ENCODE measurements around the gene LIMS2.

The LIMS2 gene

GRCh38 chr2:127634626-127635379, 40.5 kb downstream of the LIMS2 start:
- Histone ChIP-seq H3K4me1 (ENCODE audit: control insufficient read depth, insufficient read depth, low read length) (peaks cover 29% of the 10 kb centered on the region), H3K4me3 (ENCODE audit: low read depth, low read length) (no peak overlapping the region), H3K27me3 (ENCODE audit: control insufficient read depth, insufficient read depth, low read length) (no peaks in the 10 kb centered on the region), H3K9me3 (ENCODE audit: control insufficient read depth, insufficient read depth, low read depth, low read length) (no peaks in the 10 kb centered on the region), H3K27ac (ENCODE audit: low read depth, low read length) (no peak overlapping the region), H3K9ac (ENCODE audit: low read length) (no peak overlapping the region), H3K36me3 (ENCODE audit: control insufficient read depth, insufficient read depth, low read length) (no peaks in the 10 kb centered on the region)

- H3K27me3 ChIP-seq (ENCODE audit: control insufficient read depth, insufficient read depth, low read length), result no peaks in the 10 kb centered on the region
- no peak overlapping the region for H3K27ac ChIP-seq (ENCODE audit: low read depth, low read length)
- no peak overlapping the region for H3K9ac ChIP-seq (ENCODE audit: low read length)
- no peaks in the 10 kb centered on the region for H3K36me3 ChIP-seq (ENCODE audit: control insufficient read depth, insufficient read depth, low read length)
- H3K4me1 ChIP-seq (ENCODE audit: control insufficient read depth, insufficient read depth, low read length), result peaks cover 28% of the 10 kb centered on the region
- H3K9me3 ChIP-seq (ENCODE audit: control insufficient read depth, insufficient read depth, low read depth, low read length), result no peaks in the 10 kb centered on the region
- H3K4me3 ChIP-seq (ENCODE audit: low read depth, low read length), result no peak overlapping the region
Observed at GRCh38 chr2:127634066-127634617, 41.2 kb downstream of the LIMS2 start.

- H3K27ac ChIP-seq (ENCODE audit: low read depth, low read length), result no peak overlapping the region
- H3K4me3 ChIP-seq (ENCODE audit: low read depth, low read length), result no peak overlapping the region
- H3K36me3 ChIP-seq (ENCODE audit: control insufficient read depth, insufficient read depth, low read length), result no peaks in the 10 kb centered on the region
- H3K9ac ChIP-seq (ENCODE audit: low read length), result no peak overlapping the region
- H3K4me1 ChIP-seq (ENCODE audit: control insufficient read depth, insufficient read depth, low read length), result peaks cover 23% of the 10 kb centered on the region
- H3K27me3 ChIP-seq (ENCODE audit: control insufficient read depth, insufficient read depth, low read length), result no peaks in the 10 kb centered on the region
- no peaks in the 10 kb centered on the region for H3K9me3 ChIP-seq (ENCODE audit: control insufficient read depth, insufficient read depth, low read depth, low read length)
Observed at GRCh38 chr2:127633556-127634065, 41.7 kb downstream of the LIMS2 start.

- Histone ChIP-seq H3K4me1 (ENCODE audit: control insufficient read depth, insufficient read depth, low read length) (peaks cover 15% of the 10 kb centered on the region), H3K27me3 (ENCODE audit: control insufficient read depth, insufficient read depth, low read length) (no peaks in the 10 kb centered on the region), H3K4me3 (ENCODE audit: low read depth, low read length) (no peak overlapping the region), H3K27ac (ENCODE audit: low read depth, low read length) (no peak overlapping the region), H3K9me3 (ENCODE audit: control insufficient read depth, insufficient read depth, low read depth, low read length) (no peaks in the 10 kb centered on the region), H3K36me3 (ENCODE audit: control insufficient read depth, insufficient read depth, low read length) (no peaks in the 10 kb centered on the region), H3K9ac (ENCODE audit: low read length) (no peak overlapping the region)
Observed at GRCh38 chr2:127632592-127633489, 42.5 kb downstream of the LIMS2 start.

- Histone ChIP-seq H3K36me3 (ENCODE audit: control insufficient read depth, insufficient read depth, low read length) (no peaks in the 10 kb centered on the region), H3K9ac (ENCODE audit: low read length) (no peak overlapping the region), H3K9me3 (ENCODE audit: control insufficient read depth, insufficient read depth, low read depth, low read length) (no peaks in the 10 kb centered on the region), H3K4me1 (ENCODE audit: control insufficient read depth, insufficient read depth, low read length) (peaks cover 8% of the 10 kb centered on the region), H3K27ac (ENCODE audit: low read depth, low read length) (no peak overlapping the region), H3K27me3 (ENCODE audit: control insufficient read depth, insufficient read depth, low read length) (no peaks in the 10 kb centered on the region), H3K4me3 (ENCODE audit: low read depth, low read length) (no peak overlapping the region)
Observed at GRCh38 chr2:127631997-127632581, 43.2 kb downstream of the LIMS2 start.

- H3K27ac ChIP-seq (ENCODE audit: low read depth, low read length), result no peak overlapping the region
- H3K36me3 ChIP-seq (ENCODE audit: control insufficient read depth, insufficient read depth, low read length), result no peaks in the 10 kb centered on the region
- no peaks in the 10 kb centered on the region for H3K9me3 ChIP-seq (ENCODE audit: control insufficient read depth, insufficient read depth, low read depth, low read length)
- 0 out of 2 replicates have a peak, but pooled peaks cover 4% of the 10 kb centered on the region for H3K4me1 ChIP-seq (ENCODE audit: control insufficient read depth, insufficient read depth, low read length)
- no peaks in the 10 kb centered on the region for H3K27me3 ChIP-seq (ENCODE audit: control insufficient read depth, insufficient read depth, low read length)
- no peak overlapping the region for H3K9ac ChIP-seq (ENCODE audit: low read length)
- H3K4me3 ChIP-seq (ENCODE audit: low read depth, low read length), result no peak overlapping the region
Observed at GRCh38 chr2:127631541-127631996, 43.8 kb downstream of the LIMS2 start.

GRCh38 chr2:127630864-127631540, 44.3 kb downstream of the LIMS2 start:
- no peaks in the 10 kb centered on the region for H3K36me3 ChIP-seq (ENCODE audit: control insufficient read depth, insufficient read depth, low read length)
- H3K9ac ChIP-seq (ENCODE audit: low read length), result no peak overlapping the region
- no peaks in the 10 kb centered on the region for H3K9me3 ChIP-seq (ENCODE audit: control insufficient read depth, insufficient read depth, low read depth, low read length)
- H3K27ac ChIP-seq (ENCODE audit: low read depth, low read length), result no peak overlapping the region
- no peaks in the 10 kb centered on the region for H3K27me3 ChIP-seq (ENCODE audit: control insufficient read depth, insufficient read depth, low read length)
- no peak overlapping the region for H3K4me3 ChIP-seq (ENCODE audit: low read depth, low read length)
- no peaks in the 10 kb centered on the region for H3K4me1 ChIP-seq (ENCODE audit: control insufficient read depth, insufficient read depth, low read length)

- H3K36me3 ChIP-seq (ENCODE audit: control insufficient read depth, insufficient read depth, low read length), result no peaks in the 10 kb centered on the region
- no peak overlapping the region for H3K4me3 ChIP-seq (ENCODE audit: low read depth, low read length)
- no peaks in the 10 kb centered on the region for H3K9me3 ChIP-seq (ENCODE audit: control insufficient read depth, insufficient read depth, low read depth, low read length)
- no peaks in the 10 kb centered on the region for H3K4me1 ChIP-seq (ENCODE audit: control insufficient read depth, insufficient read depth, low read length)
- no peak overlapping the region for H3K27ac ChIP-seq (ENCODE audit: low read depth, low read length)
- H3K27me3 ChIP-seq (ENCODE audit: control insufficient read depth, insufficient read depth, low read length), result no peaks in the 10 kb centered on the region
- H3K9ac ChIP-seq (ENCODE audit: low read length), result no peak overlapping the region
Observed at GRCh38 chr2:127630096-127630863, 45.0 kb downstream of the LIMS2 start.

- Histone ChIP-seq H3K27me3 (ENCODE audit: control insufficient read depth, insufficient read depth, low read length) (no peaks in the 10 kb centered on the region), H3K9ac (ENCODE audit: low read length) (no peak overlapping the region)
Observed at GRCh38 chr2:127629637-127630036, 45.7 kb downstream of the LIMS2 start.

More at GRCh38 chr2:127629637-127630036, 45.7 kb downstream of the LIMS2 start:
- Histone ChIP-seq H3K4me3 (ENCODE audit: low read depth, low read length) (no peak overlapping the region), H3K9me3 (ENCODE audit: control insufficient read depth, insufficient read depth, low read depth, low read length) (no peaks in the 10 kb centered on the region), H3K27ac (ENCODE audit: low read depth, low read length) (no peak overlapping the region), H3K4me1 (ENCODE audit: control insufficient read depth, insufficient read depth, low read length) (no peaks in the 10 kb centered on the region), H3K36me3 (ENCODE audit: control insufficient read depth, insufficient read depth, low read length) (no peaks in the 10 kb centered on the region)
